ENCODE measurements around the gene AGPAT2.

GRCh38 chr9:136703276-136703860, 16.1 kb upstream of the AGPAT2 start:
- TF ChIP-seq NR1H2 (CRISPR knock-in tag; IDR thresholded peaks at IDR 0.05), result no peak
- no peak for TF ChIP-seq PRDM15 (CRISPR knock-in tag; IDR thresholded peaks at IDR 0.05)
- TF ChIP-seq E2F1 (CRISPR knock-in tag; IDR thresholded peaks at IDR 0.05), result no peak
- TF ChIP-seq MAX (CRISPR knock-in tag; IDR thresholded peaks at IDR 0.05), result no peak
- TF ChIP-seq CTCF (IDR thresholded peaks at IDR 0.05), result no peak
- no peak for TF ChIP-seq ZNF121 (CRISPR knock-in tag; IDR thresholded peaks at IDR 0.05)
- TF ChIP-seq TP53 (CRISPR knock-in tag; IDR thresholded peaks at IDR 0.05), result no peak
- no peak for TF ChIP-seq ZNF512 (CRISPR knock-in tag; IDR thresholded peaks at IDR 0.05; ENCODE audit: borderline replicate concordance)

Measured in WTC11 (cell line).